NCI-H2227 (cell line): ENCODE measurements around the gene PACSIN2.
"Not testable (repeated sequence)": the region's sequence is repeated elsewhere in the genome, so short reads cannot be mapped to it uniquely, and the experiment has no call there.

Experiments
- DNase-seq: peaks from one replicate; lab custom pipeline; 2025; ENCODE audit not compliant: unreplicated experiment; lab: John Stamatoyannopoulos, UW

PACSIN2 gene

GRCh38 chr22:42992092-42992491, 22.9 kb downstream of the PACSIN2 start:
- no peak for DNase-seq

- DNase-seq = no peak
Observed at GRCh38 chr22:42991010-42991651, 23.8 kb downstream of the PACSIN2 start.

GRCh38 chr22:42990131-42990838, 24.7 kb downstream of the PACSIN2 start:
- DNase-seq = no peak

GRCh38 chr22:42986115-42986514, 28.8 kb downstream of the PACSIN2 start:
- DNase-seq = no peak

- no peak for DNase-seq
Observed at GRCh38 chr22:42985531-42985905, 29.4 kb downstream of the PACSIN2 start.

GRCh38 chr22:42984814-42985530, 30.0 kb downstream of the PACSIN2 start:
- no peak for DNase-seq

- no peak for DNase-seq
Observed at GRCh38 chr22:42984397-42984796, 30.6 kb downstream of the PACSIN2 start.

- DNase-seq = no peak
Observed at GRCh38 chr22:42983470-42983869, 31.5 kb downstream of the PACSIN2 start.

GRCh38 chr22:42979606-42980005, 35.3 kb downstream of the PACSIN2 start:
- no peak for DNase-seq

- no peak for DNase-seq
Observed at GRCh38 chr22:42978453-42979103, 36.4 kb downstream of the PACSIN2 start.

- DNase-seq = no peak
Observed at GRCh38 chr22:42977569-42977968, 37.4 kb downstream of the PACSIN2 start.

- DNase-seq = no peak
Observed at GRCh38 chr22:42976217-42976933, 38.6 kb downstream of the PACSIN2 start.

- no peak for DNase-seq
Observed at GRCh38 chr22:42974223-42974622, 40.7 kb downstream of the PACSIN2 start.

GRCh38 chr22:42973536-42973881, 41.4 kb downstream of the PACSIN2 start:
- DNase-seq = no peak

GRCh38 chr22:42972649-42973535, 42.1 kb downstream of the PACSIN2 start:
- DNase-seq = no peak

- not testable (repeated sequence) for DNase-seq
Observed at GRCh38 chr22:42971473-42971860, 43.5 kb downstream of the PACSIN2 start.

GRCh38 chr22:42970029-42970428, 44.9 kb downstream of the PACSIN2 start:
- DNase-seq = no peak

- DNase-seq = no peak
Observed at GRCh38 chr22:42969348-42969975, 45.5 kb downstream of the PACSIN2 start.

GRCh38 chr22:42967933-42968332, 47.0 kb downstream of the PACSIN2 start:
- no peak for DNase-seq

- DNase-seq = no peak
Observed at GRCh38 chr22:42967005-42967404, 47.9 kb downstream of the PACSIN2 start.
